Muscle layer of duodenum (tissue), 2 donors: ENCODE measurements around the gene TNIK.

Experiments
- H3K27ac ChIP-seq: one replicate; pipeline ENCODE4 v1.7.0; 2013; ENCODE audit warnings: mild to moderate bottlenecking, low read length
- H3K27me3 ChIP-seq: one replicate; pipeline ENCODE4 v1.7.0; 2013; ENCODE audit warnings: low read depth, mild to moderate bottlenecking, control low read depth, low read length
- H3K36me3 ChIP-seq, 2 donors: one replicate each; pipeline ENCODE4 v1.7.0; 2013; ENCODE audit warnings: low read length in 2 of 2, control low read depth in 1 of 2, mild to moderate bottlenecking in 1 of 2; ENCODE audit not compliant: insufficient read depth in 2 of 2, control insufficient read depth in 1 of 2
- H3K4me1 ChIP-seq, 2 donors: one replicate each; pipeline ENCODE4 v1.7.0; 2013; ENCODE audit warnings: low read length in 2 of 2, mild to moderate bottlenecking in 2 of 2, control low read depth in 1 of 2, moderate library complexity in 1 of 2; ENCODE audit not compliant: insufficient read depth in 2 of 2, control insufficient read depth in 1 of 2
- H3K4me3 ChIP-seq, 2 donors: one replicate each; pipeline ENCODE4 v1.7.0; 2013; ENCODE audit warnings: low read length in 2 of 2, low read depth in 1 of 2, mild to moderate bottlenecking in 1 of 2
- H3K9me3 ChIP-seq, 2 donors: one replicate each; pipeline ENCODE4 v1.7.0; 2013; ENCODE audit warnings: low read length in 2 of 2, control low read depth in 1 of 2, mild to moderate bottlenecking in 1 of 2; ENCODE audit not compliant: control insufficient read depth in 1 of 2
- donor health status: healthy.

The TNIK gene

GRCh38 chr3:171285287-171285686, 174.9 kb downstream of the TNIK start:
- H3K4me3 ChIP-seq = no peak overlapping the region
- peaks cover 8 to 21% of the 10 kb centered on the region in 2 donors for H3K4me1 ChIP-seq
- H3K9me3 ChIP-seq = no peaks in the 10 kb centered on the region
- no peaks in the 10 kb centered on the region for H3K27me3 ChIP-seq
- H3K27ac ChIP-seq = no peak overlapping the region
- H3K36me3 ChIP-seq = peaks cover 0 to 3% of the 10 kb centered on the region in 2 donors

- peaks cover 8 to 21% of the 10 kb centered on the region in 2 donors for H3K4me1 ChIP-seq
- H3K4me3 ChIP-seq = no peak overlapping the region
- H3K27me3 ChIP-seq = no peaks in the 10 kb centered on the region
- H3K27ac ChIP-seq = peak overlapping the region; percentile 72
- peaks cover 0 to 3% of the 10 kb centered on the region in 2 donors for H3K36me3 ChIP-seq
- H3K9me3 ChIP-seq = no peaks in the 10 kb centered on the region
These were observed 175.7 kb downstream of the TNIK start for GRCh38 chr3:171284308-171285075.

GRCh38 chr3:171283848-171284222, 176.4 kb downstream of the TNIK start:
- Histone ChIP-seq H3K36me3 (peaks cover 0 to 3% of the 10 kb centered on the region in 2 donors), H3K9me3 (no peaks in the 10 kb centered on the region), H3K4me3 (peak overlapping the region in 1 of 2 donors; percentile 3), H3K27ac (peak overlapping the region; percentile 70), H3K4me1 (peaks cover 8 to 21% of the 10 kb centered on the region in 2 donors), H3K27me3 (no peaks in the 10 kb centered on the region)

DNA sequence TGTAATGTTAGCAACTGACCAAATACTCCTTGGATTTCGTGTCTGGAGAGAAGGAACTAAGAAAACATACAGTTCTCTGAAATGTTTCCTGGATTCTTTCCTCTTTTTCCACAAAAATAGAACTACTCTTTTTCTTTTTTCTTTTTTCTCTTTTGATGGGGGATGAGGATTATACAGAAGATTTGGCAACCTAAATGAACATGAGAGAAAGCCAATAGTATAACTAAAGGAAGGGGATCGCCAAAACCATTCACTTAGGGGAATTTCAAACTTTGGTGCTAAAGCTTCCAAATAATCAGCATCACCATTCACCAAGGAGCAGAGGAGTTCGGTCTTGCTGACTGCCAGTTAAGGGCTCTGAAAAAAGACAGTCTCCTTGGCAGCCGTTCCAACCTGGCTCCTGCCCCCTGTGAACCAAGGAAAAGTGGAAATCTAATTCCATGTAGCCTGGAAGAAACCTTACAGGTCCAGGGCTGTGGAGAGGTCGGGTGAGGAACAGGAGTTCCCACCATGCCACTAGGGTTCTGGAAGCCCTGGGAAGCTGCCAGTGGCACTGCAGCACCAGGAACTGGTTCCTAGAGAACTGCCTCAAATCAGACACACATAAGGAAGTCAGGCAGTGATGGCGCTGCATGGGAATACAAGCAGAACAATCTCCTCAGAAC, 176.9 kb downstream of the TNIK start:
- Histone ChIP-seq H3K36me3 (peaks cover 0 to 3% of the 10 kb centered on the region in 2 donors), H3K27me3 (no peaks in the 10 kb centered on the region), H3K4me3 (peak overlapping the region in 1 of 2 donors; percentile 3), H3K4me1 (peaks cover 8 to 21% of the 10 kb centered on the region in 2 donors), H3K9me3 (no peaks in the 10 kb centered on the region), H3K27ac (peak overlapping the region; percentile 70)

DNA sequence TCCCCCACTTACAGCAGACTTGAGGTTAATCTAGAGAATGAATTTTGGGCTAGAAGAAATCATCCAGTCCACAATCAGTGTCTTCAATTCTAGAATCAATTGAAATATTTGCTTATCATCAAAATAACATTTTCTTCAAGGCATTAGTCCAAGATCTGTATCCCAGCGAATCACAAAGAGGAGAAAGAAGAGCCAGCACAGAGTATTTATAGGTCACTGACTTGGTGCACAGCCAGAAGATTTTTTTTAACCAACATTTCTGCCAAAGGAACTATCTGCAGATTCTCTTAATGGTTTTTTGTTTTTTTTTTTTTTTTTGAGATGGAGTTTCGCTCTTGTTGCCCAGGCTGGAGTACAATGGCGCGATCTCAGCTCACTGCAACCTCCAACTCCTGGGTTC, 178.2 kb downstream of the TNIK start:
- peaks cover 0 to 3% of the 10 kb centered on the region in 2 donors for H3K36me3 ChIP-seq
- no peak overlapping the region for H3K27ac ChIP-seq
- no peaks in the 10 kb centered on the region for H3K9me3 ChIP-seq
- H3K4me1 ChIP-seq = peaks cover 8 to 29% of the 10 kb centered on the region in 2 donors
- no peak overlapping the region for H3K4me3 ChIP-seq
- no peaks in the 10 kb centered on the region for H3K27me3 ChIP-seq

- no peaks in the 10 kb centered on the region for H3K27me3 ChIP-seq
- peaks cover 8 to 31% of the 10 kb centered on the region in 2 donors for H3K4me1 ChIP-seq
- no peak overlapping the region for H3K27ac ChIP-seq
- no peaks in the 10 kb centered on the region for H3K9me3 ChIP-seq
- H3K36me3 ChIP-seq = peaks cover 0 to 3% of the 10 kb centered on the region in 2 donors
- H3K4me3 ChIP-seq = no peak overlapping the region
These were observed 178.8 kb downstream of the TNIK start for GRCh38 chr3:171281256-171281992.

DNA sequence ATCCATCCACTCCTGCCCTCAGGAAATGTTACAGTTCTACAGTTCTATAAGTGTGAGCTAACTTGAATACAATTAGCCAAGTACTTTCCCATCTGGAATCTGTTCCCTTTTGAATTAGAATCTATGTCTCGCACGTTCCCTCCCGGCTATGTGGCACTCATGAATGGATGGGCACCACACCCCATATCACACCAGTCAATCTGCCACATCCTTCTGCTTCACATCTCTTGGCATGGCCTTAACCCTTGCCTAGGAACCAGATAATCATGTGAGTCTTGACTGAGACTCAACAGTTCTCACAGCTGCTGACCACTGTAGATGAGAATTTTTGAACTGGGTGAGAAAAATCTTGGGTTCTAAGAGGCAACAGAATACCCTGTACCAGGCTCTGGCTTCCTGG, 180.2 kb downstream of the TNIK start:
- no peak overlapping the region for H3K4me3 ChIP-seq
- peaks cover 0 to 3% of the 10 kb centered on the region in 2 donors for H3K36me3 ChIP-seq
- no peaks in the 10 kb centered on the region for H3K9me3 ChIP-seq
- H3K27me3 ChIP-seq = no peaks in the 10 kb centered on the region
- no peak overlapping the region for H3K27ac ChIP-seq
- H3K4me1 ChIP-seq = peaks cover 8 to 31% of the 10 kb centered on the region in 2 donors

- Histone ChIP-seq H3K9me3 (no peaks in the 10 kb centered on the region), H3K27me3 (no peaks in the 10 kb centered on the region), H3K27ac (no peak overlapping the region), H3K36me3 (no peaks in the 10 kb centered on the region), H3K4me1 (peaks cover 5 to 21% of the 10 kb centered on the region in 2 donors), H3K4me3 (no peak overlapping the region)
These were observed 182.0 kb downstream of the TNIK start for GRCh38 chr3:171278299-171278590.

DNA sequence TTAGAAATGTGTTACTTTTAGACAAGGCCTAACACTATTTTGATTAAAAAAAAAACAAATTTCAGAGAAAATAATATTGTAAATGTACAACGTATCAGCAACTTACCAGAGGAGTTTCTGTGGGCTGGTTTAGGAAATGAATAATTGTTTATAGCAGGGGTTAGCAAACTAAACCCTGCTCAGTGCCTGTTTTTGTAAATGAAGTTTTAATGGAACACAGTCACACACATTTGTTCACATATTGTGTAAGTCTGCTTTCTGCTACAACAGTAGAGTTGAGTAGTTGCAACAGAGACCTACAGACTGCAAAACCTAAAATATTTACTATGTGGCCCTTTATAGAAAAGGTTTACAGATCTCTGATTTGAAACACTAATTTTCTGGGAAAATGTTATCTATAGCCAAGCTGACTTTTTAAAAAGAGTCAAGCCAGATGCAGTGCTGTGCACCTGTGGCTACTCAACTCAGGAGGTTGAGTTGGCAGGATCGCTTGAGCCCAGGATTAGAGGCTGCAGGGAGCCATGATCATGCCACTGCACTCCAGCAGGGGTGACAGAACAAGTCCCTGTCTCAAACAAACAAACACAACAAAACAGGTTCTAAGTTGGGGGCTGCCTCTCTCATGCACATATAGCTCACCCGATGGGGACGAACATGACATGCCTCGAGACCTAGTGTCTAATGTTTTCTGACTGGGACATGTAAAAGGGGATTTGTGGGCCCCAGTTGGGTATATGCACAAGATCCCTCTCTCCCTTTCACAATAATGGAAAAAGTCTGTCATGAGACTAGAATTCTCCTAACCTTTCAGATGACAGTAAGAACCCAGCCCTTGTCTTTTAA, 182.5 kb downstream of the TNIK start:
- peaks cover 0 to 18% of the 10 kb centered on the region in 2 donors for H3K4me1 ChIP-seq
- no peak overlapping the region for H3K4me3 ChIP-seq
- no peaks in the 10 kb centered on the region for H3K9me3 ChIP-seq
- no peaks in the 10 kb centered on the region for H3K27me3 ChIP-seq
- no peaks in the 10 kb centered on the region for H3K36me3 ChIP-seq
- H3K27ac ChIP-seq = no peak overlapping the region

GRCh38 chr3:171276923-171277322, 183.3 kb downstream of the TNIK start:
- Histone ChIP-seq H3K4me1 (peaks cover 0 to 15% of the 10 kb centered on the region in 2 donors), H3K27me3 (no peaks in the 10 kb centered on the region), H3K27ac (no peak overlapping the region), H3K9me3 (no peaks in the 10 kb centered on the region), H3K4me3 (no peak overlapping the region), H3K36me3 (no peaks in the 10 kb centered on the region)

DNA sequence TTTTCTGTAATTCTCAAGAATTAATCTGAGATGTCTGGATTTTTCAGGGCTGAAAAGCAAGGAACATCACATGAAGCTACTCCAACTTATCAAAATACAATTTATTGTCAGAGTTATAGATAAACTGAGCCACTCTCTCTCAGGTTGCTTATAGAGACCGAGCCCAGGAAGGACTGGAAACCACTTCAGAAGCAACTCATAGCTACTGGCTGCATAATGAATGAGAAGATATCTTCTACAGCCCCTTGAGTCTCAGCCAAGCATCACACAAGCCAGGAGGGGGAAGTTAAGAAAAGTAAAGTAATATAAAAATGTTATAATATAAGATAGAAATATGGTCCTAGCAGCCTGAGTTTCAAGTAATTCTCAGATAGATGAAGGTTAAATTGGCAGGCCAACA, 186.0 kb downstream of the TNIK start:
- Histone ChIP-seq H3K9me3 (no peaks in the 10 kb centered on the region), H3K27ac (no peak overlapping the region), H3K4me1 (peaks cover 0 to 10% of the 10 kb centered on the region in 2 donors), H3K36me3 (no peaks in the 10 kb centered on the region), H3K4me3 (no peak overlapping the region), H3K27me3 (no peaks in the 10 kb centered on the region)
